ENCODE data around the gene SCUBE2.

DNA sequence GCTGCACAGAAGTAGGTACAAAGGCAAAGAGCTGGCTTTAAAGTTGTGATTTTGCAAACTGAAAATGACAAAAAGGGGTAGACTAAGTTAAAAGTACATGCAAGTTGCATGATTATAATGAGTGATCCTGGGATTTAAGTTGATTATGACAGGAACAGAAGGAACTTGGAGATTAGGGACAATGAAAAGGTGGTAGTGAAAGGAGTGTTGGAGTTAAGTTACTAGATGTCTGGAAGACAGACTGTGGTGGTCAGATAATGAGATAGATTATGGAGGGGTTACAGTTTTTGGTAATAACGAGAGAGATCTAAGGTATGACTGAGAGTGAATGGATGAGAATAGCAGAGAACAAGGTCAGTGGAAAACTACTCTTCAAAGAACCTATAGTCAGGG, 119.5 kb downstream of the SCUBE2 start:
- TF ChIP-seq, protein P1, sequence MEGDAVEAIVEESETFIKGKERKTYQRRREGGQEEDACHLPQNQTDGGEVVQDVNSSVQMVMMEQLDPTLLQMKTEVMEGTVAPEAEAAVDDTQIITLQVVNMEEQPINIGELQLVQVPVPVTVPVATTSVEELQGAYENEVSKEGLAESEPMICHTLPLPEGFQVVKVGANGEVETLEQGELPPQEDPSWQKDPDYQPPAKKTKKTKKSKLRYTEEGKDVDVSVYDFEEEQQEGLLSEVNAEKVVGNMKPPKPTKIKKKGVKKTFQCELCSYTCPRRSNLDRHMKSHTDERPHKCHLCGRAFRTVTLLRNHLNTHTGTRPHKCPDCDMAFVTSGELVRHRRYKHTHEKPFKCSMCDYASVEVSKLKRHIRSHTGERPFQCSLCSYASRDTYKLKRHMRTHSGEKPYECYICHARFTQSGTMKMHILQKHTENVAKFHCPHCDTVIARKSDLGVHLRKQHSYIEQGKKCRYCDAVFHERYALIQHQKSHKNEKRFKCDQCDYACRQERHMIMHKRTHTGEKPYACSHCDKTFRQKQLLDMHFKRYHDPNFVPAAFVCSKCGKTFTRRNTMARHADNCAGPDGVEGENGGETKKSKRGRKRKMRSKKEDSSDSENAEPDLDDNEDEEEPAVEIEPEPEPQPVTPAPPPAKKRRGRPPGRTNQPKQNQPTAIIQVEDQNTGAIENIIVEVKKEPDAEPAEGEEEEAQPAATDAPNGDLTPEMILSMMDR (IDR thresholded peaks at IDR 0.05; ENCODE audit: low read depth, low read length) = no peak
- TF ChIP-seq POLR2A (IDR thresholded peaks at IDR 0.05; ENCODE audit: extremely low read depth, insufficient read length) = no peak
- no peak for TF ChIP-seq MYC (IDR thresholded peaks at IDR 0.05; ENCODE audit: low read depth, low read length)
- TF ChIP-seq, protein P2, sequence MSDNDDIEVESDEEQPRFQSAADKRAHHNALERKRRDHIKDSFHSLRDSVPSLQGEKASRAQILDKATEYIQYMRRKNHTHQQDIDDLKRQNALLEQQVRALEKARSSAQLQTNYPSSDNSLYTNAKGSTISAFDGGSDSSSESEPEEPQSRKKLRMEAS (IDR thresholded peaks at IDR 0.05; ENCODE audit: low read depth, low read length) = no peak
